ENCODE data around the gene CDC7. TPM values are rescaled to one million over a fixed set of nuclear protein-coding genes. Genes with fewer than 3 reads are reported as not detected.

The CDC7 gene
- total RNA-seq, 4 donors from 2014 or later: 1.6 to 2.6 (median 2.2) TPM

DNA sequence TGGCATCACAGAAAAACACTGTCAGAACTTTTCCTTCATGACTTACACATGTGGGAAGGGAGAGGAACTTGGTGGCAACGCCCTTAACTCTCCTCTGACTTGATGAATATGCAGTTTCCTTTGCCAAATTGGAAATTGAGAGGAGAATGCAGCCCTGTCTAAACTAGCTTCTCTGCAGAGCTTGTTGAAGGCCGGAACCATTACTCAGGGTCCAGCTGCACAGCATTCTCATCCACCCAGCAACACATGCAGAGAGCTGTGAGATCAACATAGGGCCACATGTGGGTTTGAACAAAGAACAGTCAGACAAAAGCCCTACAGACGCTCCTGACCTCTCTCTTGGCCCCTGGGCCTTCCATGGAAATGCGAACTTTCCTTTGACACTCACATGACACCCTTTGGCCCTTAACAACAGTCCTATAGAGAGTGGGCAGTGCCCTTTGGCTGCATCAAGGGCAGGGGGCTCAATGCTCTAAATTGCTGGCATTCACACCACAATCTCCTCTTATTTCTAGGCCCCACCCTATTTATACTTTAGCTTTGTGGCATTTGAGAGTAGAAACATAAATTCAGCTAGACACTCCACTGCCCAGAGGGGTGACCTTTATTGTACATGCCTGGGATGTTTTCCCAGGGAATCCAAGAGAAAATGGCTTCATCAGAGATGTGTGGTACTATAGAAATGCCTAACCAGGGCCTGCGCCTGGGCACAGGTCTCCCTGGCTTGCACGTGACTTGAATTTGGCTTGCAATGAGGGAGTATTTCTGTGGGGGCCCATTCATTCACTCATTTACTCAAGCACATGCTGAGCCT lies 64.4 kb downstream of the CDC7 start:
- no peak for TF ChIP-seq POLR2A (IDR thresholded peaks at IDR 0.05)
- TF ChIP-seq, protein P1, sequence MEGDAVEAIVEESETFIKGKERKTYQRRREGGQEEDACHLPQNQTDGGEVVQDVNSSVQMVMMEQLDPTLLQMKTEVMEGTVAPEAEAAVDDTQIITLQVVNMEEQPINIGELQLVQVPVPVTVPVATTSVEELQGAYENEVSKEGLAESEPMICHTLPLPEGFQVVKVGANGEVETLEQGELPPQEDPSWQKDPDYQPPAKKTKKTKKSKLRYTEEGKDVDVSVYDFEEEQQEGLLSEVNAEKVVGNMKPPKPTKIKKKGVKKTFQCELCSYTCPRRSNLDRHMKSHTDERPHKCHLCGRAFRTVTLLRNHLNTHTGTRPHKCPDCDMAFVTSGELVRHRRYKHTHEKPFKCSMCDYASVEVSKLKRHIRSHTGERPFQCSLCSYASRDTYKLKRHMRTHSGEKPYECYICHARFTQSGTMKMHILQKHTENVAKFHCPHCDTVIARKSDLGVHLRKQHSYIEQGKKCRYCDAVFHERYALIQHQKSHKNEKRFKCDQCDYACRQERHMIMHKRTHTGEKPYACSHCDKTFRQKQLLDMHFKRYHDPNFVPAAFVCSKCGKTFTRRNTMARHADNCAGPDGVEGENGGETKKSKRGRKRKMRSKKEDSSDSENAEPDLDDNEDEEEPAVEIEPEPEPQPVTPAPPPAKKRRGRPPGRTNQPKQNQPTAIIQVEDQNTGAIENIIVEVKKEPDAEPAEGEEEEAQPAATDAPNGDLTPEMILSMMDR (IDR thresholded peaks at IDR 0.05): no peak
- Histone ChIP-seq H3K4me1 (peaks cover 0 to 2% of the 10 kb centered on the region in 2 donors), H3K9me3 (no peaks in the 10 kb centered on the region), H3K27ac (no peak overlapping the region), H3K36me3 (no peaks in the 10 kb centered on the region), H3K4me3 (replicated peaks in 1 of 3) (no peak overlapping the region), H3K27me3 (no peaks in the 10 kb centered on the region)
- DNase-seq: no peak
- intact Hi-C loops (cut with DNase I): no loop called here
- 76 to 85% methylated on average over 6 of the region's 6 CpGs for WGBS, 2 donors

DNA sequence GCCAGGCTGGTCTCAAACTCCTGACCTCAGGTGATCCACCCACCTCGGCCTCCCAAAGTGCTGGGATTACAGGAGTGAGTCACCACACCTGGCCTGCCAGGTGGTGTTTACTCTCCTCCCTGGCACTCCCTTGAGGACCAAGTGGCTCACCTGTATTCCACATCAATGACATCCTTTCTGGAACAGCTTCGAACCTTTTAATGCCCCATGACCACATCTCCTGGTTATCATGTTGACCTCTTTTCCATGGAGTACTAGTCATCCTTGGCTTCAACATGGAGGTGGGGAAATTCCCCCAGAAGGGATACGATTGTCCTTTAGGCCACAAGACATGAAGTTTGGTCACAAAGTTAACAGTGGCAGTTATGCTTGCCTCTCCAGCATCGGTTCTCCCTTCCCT lies 66.9 kb downstream of the CDC7 start:
- intact Hi-C loops (cut with DNase I): no loop called here
- Histone ChIP-seq H3K4me1 (peaks cover 0 to 6% of the 10 kb centered on the region in 2 donors), H3K4me3 (replicated peaks in 1 of 3) (no peak overlapping the region), H3K27ac (no peak overlapping the region), H3K9me3 (no peaks in the 10 kb centered on the region), H3K36me3 (no peaks in the 10 kb centered on the region), H3K27me3 (no peaks in the 10 kb centered on the region)
- no peak for TF ChIP-seq POLR2A (IDR thresholded peaks at IDR 0.05)
- TF ChIP-seq, protein P1 (IDR thresholded peaks at IDR 0.05): no peak
- WGBS, 2 donors: 94 to 98% methylated on average over 4 of the region's 4 CpGs
- DNase-seq: no peak

DNA sequence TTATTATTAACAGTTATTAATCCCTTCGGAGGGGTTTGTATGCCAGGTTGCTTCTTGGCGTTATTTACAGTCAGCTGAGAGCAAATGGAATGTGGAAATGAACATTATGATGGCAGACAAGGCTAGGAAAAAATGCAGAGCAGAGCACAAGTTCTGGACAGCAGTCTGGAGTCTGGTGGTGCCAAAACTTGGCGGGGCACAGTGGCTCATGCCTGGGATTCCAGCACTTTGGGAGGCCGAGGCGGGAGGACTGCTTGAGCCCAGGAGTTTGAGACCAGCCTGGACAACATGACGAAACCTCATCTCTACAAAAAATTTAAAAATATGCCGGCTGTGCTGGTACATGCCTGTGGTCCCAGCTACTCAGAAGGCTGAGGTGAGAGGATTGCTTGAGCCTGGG lies 67.6 kb downstream of the CDC7 start:
- peaks cover 0 to 6% of the 10 kb centered on the region in 2 donors for H3K4me1 ChIP-seq
- no peaks in the 10 kb centered on the region for H3K36me3 ChIP-seq
- 95 to 97% methylated on average over 7 of the region's 7 CpGs for WGBS, 2 donors
- intact Hi-C loops (cut with DNase I): no loop called here
- no peak for DNase-seq
- TF ChIP-seq, protein P1 (IDR thresholded peaks at IDR 0.05): no peak
- TF ChIP-seq POLR2A (IDR thresholded peaks at IDR 0.05): no peak
- no peak overlapping the region for H3K27ac ChIP-seq
- H3K4me3 ChIP-seq (replicated peaks in 1 of 3): no peak overlapping the region
- H3K27me3 ChIP-seq: no peaks in the 10 kb centered on the region
- H3K9me3 ChIP-seq: no peaks in the 10 kb centered on the region

DNA sequence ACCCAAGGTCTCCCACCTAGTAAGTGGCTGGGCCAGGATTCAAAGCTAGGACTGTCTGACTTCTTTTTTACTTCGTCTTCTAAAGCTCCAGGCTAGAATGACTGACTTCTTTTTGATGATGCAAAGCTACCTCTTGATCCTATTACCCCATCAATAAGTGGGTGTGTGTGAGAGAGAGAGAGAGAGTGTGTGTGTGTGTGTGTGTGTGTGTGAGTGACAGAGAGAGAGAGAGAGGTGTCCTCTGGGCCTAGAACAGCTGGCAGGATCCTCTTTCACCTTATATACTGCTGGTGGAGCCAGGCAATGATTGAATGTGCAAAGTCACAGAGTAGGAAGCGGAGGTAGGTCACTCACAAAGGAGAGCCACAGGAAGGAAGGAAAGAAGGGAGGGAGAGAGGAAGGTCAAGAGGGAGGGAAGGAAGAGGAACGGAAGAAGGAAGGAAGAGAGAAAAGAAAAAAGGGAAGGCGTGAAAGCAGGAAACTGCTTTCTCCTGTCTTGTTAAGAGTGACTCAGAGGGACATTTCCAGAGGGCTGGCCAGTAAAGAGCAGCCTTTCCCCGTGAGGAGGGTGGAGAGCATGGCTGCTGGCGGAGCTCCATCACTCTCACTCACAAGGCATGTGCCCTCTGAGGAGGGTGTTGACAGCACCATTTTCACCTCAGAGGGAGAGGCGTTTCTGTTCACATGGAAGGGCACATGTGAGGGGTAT lies 68.9 kb downstream of the CDC7 start:
- Histone ChIP-seq H3K9me3 (no peaks in the 10 kb centered on the region), H3K4me3 (replicated peaks in 1 of 3) (no peak overlapping the region), H3K4me1 (peaks cover 0 to 6% of the 10 kb centered on the region in 2 donors), H3K36me3 (no peaks in the 10 kb centered on the region), H3K27ac (peak overlapping the region in 2 of 3 donors; percentile 27 to 55), H3K27me3 (no peaks in the 10 kb centered on the region)
- TF ChIP-seq, protein P1 (IDR thresholded peaks at IDR 0.05): no peak
- TF ChIP-seq POLR2A (IDR thresholded peaks at IDR 0.05): no peak
- intact Hi-C loops (cut with DNase I): no loop called here
- 41 to 48% methylated on average over 7 of the region's 7 CpGs for WGBS, 2 donors
- DNase-seq: peak; percentile 74 to 75

DNA sequence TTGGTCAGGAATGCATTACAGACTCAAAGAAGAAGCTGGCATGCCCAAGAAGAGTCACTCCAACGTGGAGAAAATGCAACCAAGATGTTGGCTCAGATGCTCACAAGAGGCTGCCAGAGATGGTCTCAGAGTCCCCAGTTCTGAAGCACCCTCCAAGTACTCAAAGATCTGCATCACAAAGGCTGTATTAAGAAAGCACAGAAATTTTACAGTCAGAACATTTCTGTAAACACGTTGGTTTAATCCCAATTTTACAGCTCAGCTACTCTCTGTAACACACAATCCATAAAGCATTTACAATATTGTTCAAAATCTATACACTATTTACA lies 69.4 kb downstream of the CDC7 start:
- no peak overlapping the region for H3K4me3 ChIP-seq (replicated peaks in 1 of 3)
- intact Hi-C loops (cut with DNase I): no loop called here
- H3K27me3 ChIP-seq: no peaks in the 10 kb centered on the region
- TF ChIP-seq POLR2A (IDR thresholded peaks at IDR 0.05): no peak
- TF ChIP-seq, protein P1 (IDR thresholded peaks at IDR 0.05): no peak
- H3K4me1 ChIP-seq: peaks cover 0 to 6% of the 10 kb centered on the region in 2 donors
- H3K27ac ChIP-seq: peak overlapping the region in 2 of 3 donors; percentile 27 to 55
- no peaks in the 10 kb centered on the region for H3K9me3 ChIP-seq
- 15 to 18% methylated on average over 2 of the region's 2 CpGs for WGBS, 2 donors
- no peak for DNase-seq
- no peaks in the 10 kb centered on the region for H3K36me3 ChIP-seq
